Gastrocnemius medialis (tissue), 4 donors: ENCODE data around the gene ATAD3A.

Experiments
- CTCF ChIP-seq, 5 experiments: fragments of 450-650 bp in 3 of 5; fragments of 200-600 bp in 2 of 5; sonication (generic) in 2 of 5; IDR thresholded peaks in 4 of 5; conservative IDR thresholded peaks in 1 of 5; 1 replicate in 4 of 5; 2 replicates in 1 of 5; pipeline ENCODE4 v1.5.1; 2016 to 2019; ENCODE audit warnings: antibody characterized with exemption in 5 of 5, mild to moderate bottlenecking in 3 of 5, moderate library complexity in 3 of 5
- POLR2A ChIP-seq, 2 donors: fragments of 450-650 bp; IDR thresholded peaks; one replicate each; pipeline ENCODE4 v1.6.1; 2017; ENCODE audit warnings: antibody characterized with exemption in 2 of 2, mild to moderate bottlenecking in 2 of 2, moderate library complexity in 2 of 2

DNA sequence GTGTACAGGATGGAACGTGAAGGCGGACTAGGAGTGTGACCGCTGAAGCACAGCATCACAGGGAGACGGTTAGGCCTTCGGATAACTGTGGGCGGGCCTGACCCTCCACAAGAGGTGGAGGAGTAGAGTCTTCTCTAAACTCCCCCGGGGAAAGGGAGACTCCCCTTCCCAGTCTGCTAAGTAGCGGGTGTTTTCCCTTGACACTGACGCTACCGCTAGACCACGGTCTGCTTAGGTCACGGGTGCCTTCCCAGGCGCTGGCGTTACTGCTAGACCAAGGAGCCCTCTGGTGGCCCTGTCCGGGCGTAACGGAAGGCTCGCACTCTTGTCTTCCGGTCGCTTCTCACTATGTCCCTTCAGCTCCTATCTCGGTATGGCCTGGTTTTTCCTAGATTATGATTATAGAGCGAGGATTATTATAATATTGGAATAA lies 6.6 kb upstream of the ATAD3A start:
- peak in 3 of 5 experiments; percentile 28 to 53 (median 40) for TF ChIP-seq CTCF (IDR thresholded peaks at IDR 0.05 in 4 of 5, conservative IDR thresholded peaks at IDR 0.05 in 1 of 5)
- TF ChIP-seq POLR2A (IDR thresholded peaks at IDR 0.05), result peak in 1 of 2 donors; percentile 15
